GM12892 (cell line): ENCODE data around the gene LRRC23.

Source experiments
- DNase-seq: peaks from one replicate; pipeline ENCODE4 v3.0.0; 2011; ENCODE audit not compliant: insufficient read length
- FAIRE-seq: peaks from 2 replicates; lab custom pipeline; 2011; peaks lifted over from hg19 to GRCh38; lab: Jason Lieb, UNC
- POLR2A ChIP-seq: IDR thresholded peaks from 2 replicates; pipeline ENCODE4 v1.6.1; 2011; ENCODE audit warnings: low read depth, low read length, control low read depth
- POLR2AphosphoS5 ChIP-seq: IDR thresholded peaks from 2 replicates; pipeline ENCODE4 v1.6.1; 2011; ENCODE audit warnings: low read depth, low read length, control low read depth
- TAF1 ChIP-seq: IDR thresholded peaks from 2 replicates; pipeline ENCODE4 v1.6.1; 2011; ENCODE audit warnings: low read depth, mild to moderate bottlenecking, control low read depth, low read length, borderline replicate concordance

Gene LRRC23

GRCh38 chr12:6953442-6954315, 49.1 kb downstream of the LRRC23 start:
- TF ChIP-seq POLR2A (peak; percentile 97), POLR2AphosphoS5 (peak; percentile 99), TAF1 (peak; percentile 90)
- DNase-seq (no peak), FAIRE-seq (peak; percentile 99)

GRCh38 chr12:6954316-6955107, 49.9 kb downstream of the LRRC23 start:
- DNase-seq, result no peak
- TF ChIP-seq POLR2A (no peak; the same call in 1 of the 2 replicates), POLR2AphosphoS5 (no peak), TAF1 (no peak)
- peak; percentile 54 for FAIRE-seq

GRCh38 chr12:6955108-6956020, 50.7 kb downstream of the LRRC23 start:
- DNase-seq (no peak), FAIRE-seq (no peak)
- no peak for TF ChIP-seq POLR2A
- TF ChIP-seq TAF1, result no peak
- 0 out of 2 replicates have a peak, but pooled peaks have one; percentile 58 for TF ChIP-seq POLR2AphosphoS5

GRCh38 chr12:6956021-6956727, 51.6 kb downstream of the LRRC23 start:
- TF ChIP-seq TAF1, result no peak
- DNase-seq (no peak), FAIRE-seq (peak; percentile 95)

GRCh38 chr12:6957151-6957701, 52.6 kb downstream of the LRRC23 start:
- TF ChIP-seq POLR2A (peak; percentile 6; the same call in 1 of the 2 replicates), POLR2AphosphoS5 (no peak), TAF1 (no peak)
- FAIRE-seq, result peak; percentile 44
- no peak for DNase-seq

- FAIRE-seq, result peak; percentile 36
Observed at GRCh38 chr12:6957741-6958608, 53.4 kb downstream of the LRRC23 start.

GRCh38 chr12:6958609-6959057, 54.0 kb downstream of the LRRC23 start:
- TF ChIP-seq POLR2AphosphoS5, result no peak; the same call in none of the 2 replicates
- no peak for TF ChIP-seq TAF1
- TF ChIP-seq POLR2A, result no peak; the same call in 1 of the 2 replicates
- FAIRE-seq (no peak), DNase-seq (no peak)

More at GRCh38 chr12:6957741-6958608, 53.4 kb downstream of the LRRC23 start:
- no peak; the same call in none of the 2 replicates for TF ChIP-seq POLR2A
- TF ChIP-seq TAF1, result 0 out of 2 replicates have a peak, but pooled peaks have one; percentile 23
- TF ChIP-seq POLR2AphosphoS5, result peak; percentile 28; the same call in 1 of the 2 replicates
- no peak for DNase-seq

GRCh38 chr12:6959058-6959804, 54.6 kb downstream of the LRRC23 start:
- FAIRE-seq (peak; percentile 95), DNase-seq (no peak)
- TF ChIP-seq TAF1 (peak; percentile 21; the same call in 1 of the 2 replicates), POLR2A (peak; percentile 52), POLR2AphosphoS5 (0 out of 2 replicates have a peak, but pooled peaks have one; percentile 15)
